Measurements from ENCODE around the gene TMEM255B.
A peak's percentile ranks its signal among the peaks of the same experiment; 100 is the strongest.
"Not testable (repeated sequence)": the region's sequence is repeated elsewhere in the genome, so short reads cannot be mapped to it uniquely, and the experiment has no call there.

The TMEM255B gene

GRCh38 chr13:113758651-113759524 is at the start of gene TMEM255B:
TSS of gene TMEM255B (plus strand) at chr13:113759226. CDS start at chr13:113759270, 44 bp downstream.
- peak; percentile 65 for DNase-seq

- no peak for DNase-seq
These were observed 36.1 kb upstream of the TMEM255B start for GRCh38 chr13:113722921-113723320.

DNA sequence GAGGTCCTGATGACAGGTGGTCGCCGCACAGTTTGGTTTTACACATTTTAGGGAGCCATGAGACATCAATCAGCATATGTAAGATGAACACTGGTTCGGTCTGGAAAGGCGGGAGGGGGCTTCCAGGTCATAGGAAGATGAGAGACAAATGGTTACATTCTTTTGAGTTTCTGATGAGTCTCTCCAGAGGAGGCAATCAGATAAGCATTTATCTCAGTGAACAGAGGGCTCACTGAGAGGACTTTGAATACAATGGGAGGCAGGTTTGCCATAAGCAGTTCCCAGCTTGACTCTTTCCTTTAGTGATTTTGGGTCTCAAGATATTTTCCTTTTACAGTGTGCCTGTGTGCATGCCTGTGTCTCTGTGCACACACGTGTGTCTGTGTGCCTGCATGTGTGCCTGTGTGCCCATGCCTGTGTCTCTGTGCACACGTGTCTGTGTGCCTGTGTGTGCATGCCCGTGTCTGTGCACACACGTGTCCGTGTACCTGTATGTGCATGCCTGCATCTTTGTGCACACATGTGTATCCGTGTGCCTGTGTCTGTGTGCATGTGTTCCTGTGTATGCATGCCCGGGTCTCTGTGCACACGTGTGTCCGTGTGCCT is 35.5 kb upstream of the TMEM255B start:
- no peak for DNase-seq

- no peak for DNase-seq
These were observed 34.8 kb upstream of the TMEM255B start for GRCh38 chr13:113724016-113724758.

- peak; percentile 47 for DNase-seq
These were observed 34.2 kb upstream of the TMEM255B start for GRCh38 chr13:113724780-113725315.

- DNase-seq, result not testable (repeated sequence)
These were observed 33.5 kb upstream of the TMEM255B start for GRCh38 chr13:113725329-113726105.

DNA sequence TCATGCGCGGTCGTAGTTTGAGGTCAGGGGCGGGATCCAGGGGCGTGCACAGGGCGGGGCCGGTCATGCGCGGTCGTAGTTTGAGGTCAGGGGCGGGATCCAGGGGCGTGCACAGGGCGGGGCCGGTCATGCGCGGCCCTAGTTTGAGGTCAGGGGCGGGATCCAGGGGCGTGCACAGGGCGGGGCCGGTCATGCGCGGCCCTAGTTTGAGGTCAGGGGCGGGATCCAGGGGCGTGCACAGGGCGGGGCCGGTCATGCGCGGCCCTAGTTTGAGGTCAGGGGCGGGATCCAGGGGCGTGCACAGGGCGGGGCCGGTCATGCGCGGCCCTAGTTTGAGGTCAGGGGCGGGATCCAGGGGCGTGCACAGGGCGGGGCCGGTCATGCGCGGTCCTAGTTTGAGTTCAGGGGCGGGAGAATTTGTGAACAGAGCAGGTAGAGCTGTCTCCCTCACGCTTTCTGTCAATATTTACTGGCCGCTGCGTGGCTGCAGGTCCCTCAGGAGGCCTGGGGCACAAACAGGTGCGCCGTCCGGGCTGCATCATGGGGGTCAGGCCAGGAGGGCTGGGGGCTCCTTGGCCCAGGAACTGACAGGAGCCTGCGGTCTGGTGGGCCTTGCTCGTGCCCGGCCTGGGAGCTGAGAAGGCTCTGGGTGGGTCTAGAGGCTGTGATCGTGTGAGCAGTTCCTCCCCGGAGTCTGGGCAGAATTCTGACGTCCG is 32.8 kb upstream of the TMEM255B start:
- DNase-seq, result not testable (repeated sequence)

DNA sequence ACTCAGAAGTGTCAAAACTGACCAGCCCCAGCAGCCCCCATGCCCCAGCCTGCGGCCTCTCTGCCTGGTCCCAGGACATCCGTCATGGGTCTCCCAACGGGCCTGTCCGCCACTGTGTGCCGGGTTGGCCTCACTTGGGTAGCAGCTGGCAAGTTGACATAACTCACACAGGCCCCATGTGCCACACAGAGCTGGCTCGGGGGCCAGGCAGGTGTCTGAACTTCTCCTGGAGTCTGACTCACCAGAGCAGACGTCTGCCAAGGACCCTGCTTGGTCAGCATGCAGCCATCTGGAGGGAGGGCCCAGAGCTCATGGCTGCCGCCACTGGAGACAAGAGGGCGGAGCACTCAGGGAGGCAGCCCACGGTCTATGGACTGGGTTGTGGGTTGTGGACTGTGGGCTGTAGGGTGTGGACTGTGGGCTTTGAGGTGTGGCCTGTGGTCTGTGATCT is 32.0 kb upstream of the TMEM255B start:
- no peak for DNase-seq

- DNase-seq, result no peak
These were observed 30.4 kb upstream of the TMEM255B start for GRCh38 chr13:113728571-113729054.

GRCh38 chr13:113729187-113730019 is 29.6 kb upstream of the TMEM255B start:
- DNase-seq, result no peak

- no peak for DNase-seq
These were observed 28.8 kb upstream of the TMEM255B start for GRCh38 chr13:113730258-113730691.

DNA sequence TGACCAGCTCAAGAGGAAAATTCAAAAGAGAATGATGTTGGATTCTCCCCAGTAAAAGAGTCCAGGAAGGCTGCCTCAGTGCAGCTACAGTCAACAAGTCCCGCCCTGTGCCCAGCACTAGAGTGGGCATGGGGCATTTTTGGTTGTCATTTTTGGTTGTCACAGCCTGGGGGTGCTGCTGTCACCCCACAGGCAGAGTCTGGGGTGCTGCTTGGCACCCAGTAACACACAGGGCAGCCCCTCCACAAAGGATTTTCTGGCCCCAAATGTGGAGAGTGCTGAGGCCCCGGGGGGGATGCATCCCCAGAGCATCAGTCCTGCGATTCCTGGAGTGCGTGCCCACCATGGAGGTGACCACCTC is 28.2 kb upstream of the TMEM255B start:
- DNase-seq, result no peak

- DNase-seq, result no peak
These were observed 27.5 kb upstream of the TMEM255B start for GRCh38 chr13:113731192-113732175.

DNA sequence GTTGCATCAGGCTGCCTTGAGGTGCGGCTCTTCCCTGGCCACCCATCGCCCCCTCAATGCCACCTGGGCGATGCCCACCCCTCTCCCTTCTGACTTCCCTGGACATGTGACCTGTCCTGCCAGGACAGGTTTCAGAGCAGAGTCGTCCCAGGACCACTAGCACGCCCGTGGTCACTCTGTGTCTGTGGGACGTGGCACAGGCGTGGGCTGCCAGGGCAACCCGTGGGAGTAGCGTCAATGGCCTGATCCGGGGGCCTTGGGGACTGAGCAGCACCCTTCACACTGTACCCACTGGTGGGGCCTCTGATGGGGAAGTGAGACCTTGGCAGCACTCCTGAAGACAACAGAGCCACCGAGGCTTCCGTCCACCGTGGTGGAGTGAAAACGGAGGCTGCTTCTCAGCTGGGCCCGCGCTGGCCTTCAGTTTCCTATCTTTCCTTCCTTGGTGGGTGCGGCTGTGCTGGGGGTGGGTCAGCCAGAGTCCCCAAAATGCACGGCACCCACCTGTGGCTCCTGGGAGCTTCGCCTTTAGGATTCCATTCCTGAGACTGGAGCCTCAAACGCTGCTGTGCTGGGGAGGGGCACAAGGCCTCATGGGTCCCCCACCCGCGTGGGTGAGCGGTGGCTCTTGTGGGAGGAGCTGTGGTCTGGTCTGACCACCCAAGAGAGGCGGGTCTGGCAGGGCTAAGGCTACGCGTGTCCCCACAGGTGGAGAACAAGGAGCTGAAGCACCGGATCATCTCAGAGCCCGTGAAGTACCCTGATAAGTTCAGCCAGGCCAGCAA is 26.7 kb upstream of the TMEM255B start:
- DNase-seq, result no peak

DNA sequence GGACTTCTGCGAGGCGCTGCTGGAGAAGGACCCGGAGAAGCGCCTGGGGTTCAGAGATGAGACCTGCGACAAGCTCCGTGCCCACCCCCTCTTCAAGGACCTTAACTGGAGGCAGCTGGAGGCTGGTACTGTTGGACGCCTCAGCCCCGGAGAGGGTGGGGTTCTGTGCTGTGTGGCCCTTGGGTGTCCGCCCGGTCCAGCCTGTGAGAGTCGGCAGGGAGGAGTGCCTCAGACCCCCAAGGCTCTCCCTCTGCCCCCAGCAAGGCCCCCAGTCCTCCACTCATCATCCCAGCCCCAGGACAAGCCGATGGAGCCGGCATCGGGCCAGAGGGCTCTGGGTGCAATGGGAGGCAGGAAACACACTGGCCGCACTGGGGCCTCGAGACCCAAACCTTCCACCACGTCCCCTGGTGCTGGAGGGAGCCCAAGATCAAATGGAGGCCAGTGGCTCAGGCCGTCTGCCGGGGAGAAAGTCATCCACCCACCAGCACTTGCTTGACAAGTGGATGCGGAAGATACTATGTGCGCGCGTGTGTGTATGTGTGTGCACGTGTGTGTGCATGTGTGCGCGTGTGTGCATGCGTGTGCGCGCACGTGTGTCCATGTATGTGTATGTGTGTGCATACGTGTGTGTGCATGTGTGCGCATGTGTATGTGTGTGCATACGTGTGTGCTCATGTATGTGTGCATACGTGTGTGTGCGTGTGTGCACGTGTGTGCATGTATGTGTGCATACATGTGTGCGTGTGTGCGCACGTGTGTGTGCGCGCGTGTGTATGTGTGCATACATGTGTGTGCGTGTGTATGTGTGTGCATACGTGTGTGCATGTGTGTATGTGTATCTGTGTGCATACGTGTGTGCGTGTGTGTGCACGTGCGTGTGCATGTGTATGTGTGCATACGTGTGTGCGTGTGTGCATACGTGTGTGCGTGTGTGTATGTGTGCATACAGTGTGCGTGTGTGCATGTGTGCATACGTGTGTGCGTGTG is 25.8 kb upstream of the TMEM255B start:
- DNase-seq, result no peak

DNA sequence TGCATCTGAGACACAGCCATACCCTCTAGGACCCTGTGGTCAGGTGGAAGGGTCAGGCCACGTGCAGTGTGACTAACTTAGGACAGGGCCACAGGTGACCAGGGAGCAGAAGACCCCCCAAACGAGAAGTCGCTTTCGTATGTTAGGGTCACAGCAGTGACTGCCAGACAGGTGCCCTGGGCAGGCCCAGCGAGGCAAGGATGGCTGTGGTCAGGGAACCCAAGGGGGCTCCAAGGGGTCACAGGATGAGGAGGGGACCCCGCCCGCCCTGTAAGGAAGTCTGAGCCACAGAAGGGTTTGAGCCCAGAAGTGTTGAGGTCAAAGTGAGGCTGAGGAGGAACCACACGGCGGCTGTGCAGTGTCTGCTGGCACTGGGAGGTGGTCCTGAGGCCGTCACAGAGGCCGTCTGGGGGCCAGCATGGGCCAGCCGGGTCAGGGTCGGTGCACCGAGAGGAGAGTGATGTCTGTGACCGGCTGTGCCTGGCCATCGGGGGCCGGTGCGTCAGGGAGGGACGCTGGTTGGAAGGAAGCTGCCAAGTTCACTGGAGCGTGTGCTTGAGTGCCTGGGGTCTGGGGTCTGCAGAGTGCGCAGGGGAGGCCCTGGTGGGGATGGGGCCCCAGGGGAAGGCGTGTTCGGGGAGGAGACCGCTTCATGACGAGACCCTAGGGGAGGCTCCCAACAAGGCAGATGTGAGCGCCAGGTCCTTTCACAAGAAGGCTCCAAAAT is 24.8 kb upstream of the TMEM255B start:
- DNase-seq, result no peak

GRCh38 chr13:113734826-113735125 is 24.2 kb upstream of the TMEM255B start:
- DNase-seq, result no peak
